GM19438 (cell line): ENCODE measurements around the gene AMELY.
"Not testable (repeated sequence)": the region's sequence is repeated elsewhere in the genome, so short reads cannot be mapped to it uniquely, and the experiment has no call there.

Source experiments
- ATAC-seq: cut with Tn5 transposase; IDR thresholded peaks from one replicate; pipeline ENCODE4 v1.9.1; 2021; ENCODE audit warnings: low read depth; ENCODE audit not compliant: unreplicated experiment

Gene AMELY

GRCh38 chrY:6911253-6911881 lies at the start of gene AMELY:
Gene AMELY, minus strand, starts transcription at chrY:6911752. Its CDS starts 39,144 bp downstream, at chrY:6872608.
- no peak for ATAC-seq

- no peak for ATAC-seq
Observed at GRCh38 chrY:6949947-6950346, 38.4 kb upstream of the AMELY start.

- ATAC-seq: no peak
Observed at GRCh38 chrY:6948378-6948777, 36.8 kb upstream of the AMELY start.

GRCh38 chrY:6947695-6948094 lies 36.1 kb upstream of the AMELY start:
- no peak for ATAC-seq

- ATAC-seq: no peak
Observed at GRCh38 chrY:6935497-6935896, 23.9 kb upstream of the AMELY start.

GRCh38 chrY:6931779-6932396 lies 20.3 kb upstream of the AMELY start:
- no peak for ATAC-seq

- no peak for ATAC-seq
Observed at GRCh38 chrY:6929237-6929636, 17.7 kb upstream of the AMELY start.

- ATAC-seq: no peak
Observed at GRCh38 chrY:6928265-6928664, 16.7 kb upstream of the AMELY start.

- no peak for ATAC-seq
Observed at GRCh38 chrY:6921061-6921460, 9.5 kb upstream of the AMELY start.

- ATAC-seq: no peak
Observed at GRCh38 chrY:6913362-6913761, 1.8 kb upstream of the AMELY start.

- no peak for ATAC-seq
Observed at GRCh38 chrY:6910372-6911252, 940 bp downstream of the AMELY start, which contains the start of gene TBL1Y. Gene TBL1Y, plus strand, starts transcription at chrY:6910697. Its CDS starts 114,388 bp downstream, at chrY:7025085.

GRCh38 chrY:6909856-6910255 lies 1.7 kb downstream of the AMELY start:
- ATAC-seq: no peak

- no peak for ATAC-seq
Observed at GRCh38 chrY:6909118-6909521, 2.4 kb downstream of the AMELY start.

- ATAC-seq: not testable (repeated sequence)
Observed at GRCh38 chrY:6908021-6908420, 3.5 kb downstream of the AMELY start.

GRCh38 chrY:6907591-6907990 lies 4.0 kb downstream of the AMELY start:
- no peak for ATAC-seq

- ATAC-seq: not testable (repeated sequence)
Observed at GRCh38 chrY:6902116-6902515, 9.4 kb downstream of the AMELY start.

- ATAC-seq: no peak
Observed at GRCh38 chrY:6895236-6895635, 16.3 kb downstream of the AMELY start.

- ATAC-seq: no peak
Observed at GRCh38 chrY:6894496-6894895, 17.1 kb downstream of the AMELY start.

- ATAC-seq: no peak
Observed at GRCh38 chrY:6849384-6849783, 62.2 kb downstream of the AMELY start.

GRCh38 chrY:6842650-6843049 lies 68.9 kb downstream of the AMELY start:
- not testable (repeated sequence) for ATAC-seq
